Right lobe of liver (tissue), 4 donors: ENCODE measurements around the gene ZNF124.

Experiments
- CTCF ChIP-seq, 4 donors: fragments of 200-600 bp in 3 of 4; fragments of 450-650 bp in 1 of 4; IDR thresholded peaks; one replicate each; pipeline versions ENCODE4 v1.5.1 to v1.8.0; 2016 to 2022; ENCODE audit warnings: antibody characterized with exemption in 4 of 4, mild to moderate bottlenecking in 2 of 4
- POLR2A ChIP-seq: fragments of 450-650 bp; IDR thresholded peaks from one replicate; pipeline ENCODE4 v1.6.1; 2017; ENCODE audit warnings: antibody characterized with exemption, mild to moderate bottlenecking
- donor health status: DM: no; HTN: no; CAD: no.
- donor health status: DM: no; HTN: no; CAD: no.
- donor health status: DM: no; HTN: yes; CAD: no.

GRCh38 chr1:247173431-247173830 is 1.6 kb upstream of the ZNF124 start:
- no peak for TF ChIP-seq CTCF (IDR thresholded peaks at IDR 0.05)
- TF ChIP-seq POLR2A: no peak
